Measurements from ENCODE around the gene HOXC4.

GRCh38 chr12:54051874-54052437, 1.7 kb upstream of the HOXC4 start:
- TF ChIP-seq RCOR1 (IDR thresholded peaks at IDR 0.05; ENCODE audit: insufficient replicate concordance, low read length) (no peak), CTCF (conservative IDR thresholded peaks at IDR 0.05; ENCODE audit: low read depth, low read length) (no peak), RAD21 (IDR thresholded peaks at IDR 0.05; ENCODE audit: low read length) (no peak), RFX5 (IDR thresholded peaks at IDR 0.05; ENCODE audit: low read depth, low read length) (no peak), MXI1 (IDR thresholded peaks at IDR 0.05; ENCODE audit: borderline replicate concordance, low read depth, low read length) (no peak), BHLHE40 (IDR thresholded peaks at IDR 0.05; ENCODE audit: low read depth, low read length) (no peak), CHD1 (IDR thresholded peaks at IDR 0.05; ENCODE audit: low read depth, low read length) (no peak), USF2 (IDR thresholded peaks at IDR 0.05; ENCODE audit: low read depth, low read length) (no peak), MAFK (IDR thresholded peaks at IDR 0.05; ENCODE audit: low read depth, low read length) (no peak), POLR2A (IDR thresholded peaks at IDR 0.05; ENCODE audit: low read depth, low read length) (no peak), MAZ (IDR thresholded peaks at IDR 0.05; ENCODE audit: borderline replicate concordance, low read depth, low read length) (no peak), SMC3 (IDR thresholded peaks at IDR 0.05; ENCODE audit: low read depth, low read length) (no peak), CEBPB (IDR thresholded peaks at IDR 0.05; ENCODE audit: low read depth, low read length) (no peak)
